Left ventricle myocardium inferior (tissue), 1 donor: Measurements from ENCODE around the gene UMODL1. TPM values are rescaled to one million over a fixed set of nuclear protein-coding genes. Genes with fewer than 3 reads are reported as not detected.

ENCODE experiments used
- DNase-seq: peaks from one replicate; pipeline ENCODE4 v3.0.0-alpha.2; 2020
- H3K27ac ChIP-seq: fragments of 200-600 bp; replicated peaks from 2 replicates; pipeline ENCODE4 v1.8.0; 2021
- H3K27me3 ChIP-seq: fragments of 200-600 bp; 2 replicates; pipeline ENCODE4 v1.8.0; 2021; ENCODE audit warnings: low read depth
- H3K36me3 ChIP-seq: fragments of 200-600 bp; 2 replicates; pipeline ENCODE4 v1.8.0; 2021
- H3K4me1 ChIP-seq: fragments of 200-600 bp; 2 replicates; pipeline ENCODE4 v1.8.0; 2021
- H3K4me3 ChIP-seq: fragments of 200-600 bp; 2 replicates; pipeline ENCODE4 v1.8.0; 2021; ENCODE audit warnings: mild to moderate bottlenecking, moderate library complexity
- H3K9me3 ChIP-seq: fragments of 200-600 bp; replicated peaks from 2 replicates; pipeline ENCODE4 v1.8.0; 2021
- intact Hi-C: fragments of 100-400 bp; cut with micrococcal nuclease; formaldehyde crosslinking; loops from one replicate; pipeline ENCODE4 v1.11.0; 2022
- total RNA-seq: library from RNA; stranded (reverse); fragmentation: NEBNext Ultra II Directional; extraction: Animal tissue kit (Norgen Biotek cat#: 25700); gene quantifications from one replicate; pipeline ENCODE4 v1.2.1, GENCODE V29; 2021
- TF ChIP-seq, protein P1 (sequence below): fragments of 200-600 bp; IDR thresholded peaks from 2 replicates; pipeline ENCODE4 v1.8.0; 2021; ENCODE audit warnings: antibody characterized with exemption, mild to moderate bottlenecking, borderline replicate concordance
- donor health status: DM: no; HTN: yes; CAD: no; lungs with severe emphysema.

The UMODL1 gene
- total RNA-seq, 1 donor from 2014 or later, result 0.08 TPM

DNA sequence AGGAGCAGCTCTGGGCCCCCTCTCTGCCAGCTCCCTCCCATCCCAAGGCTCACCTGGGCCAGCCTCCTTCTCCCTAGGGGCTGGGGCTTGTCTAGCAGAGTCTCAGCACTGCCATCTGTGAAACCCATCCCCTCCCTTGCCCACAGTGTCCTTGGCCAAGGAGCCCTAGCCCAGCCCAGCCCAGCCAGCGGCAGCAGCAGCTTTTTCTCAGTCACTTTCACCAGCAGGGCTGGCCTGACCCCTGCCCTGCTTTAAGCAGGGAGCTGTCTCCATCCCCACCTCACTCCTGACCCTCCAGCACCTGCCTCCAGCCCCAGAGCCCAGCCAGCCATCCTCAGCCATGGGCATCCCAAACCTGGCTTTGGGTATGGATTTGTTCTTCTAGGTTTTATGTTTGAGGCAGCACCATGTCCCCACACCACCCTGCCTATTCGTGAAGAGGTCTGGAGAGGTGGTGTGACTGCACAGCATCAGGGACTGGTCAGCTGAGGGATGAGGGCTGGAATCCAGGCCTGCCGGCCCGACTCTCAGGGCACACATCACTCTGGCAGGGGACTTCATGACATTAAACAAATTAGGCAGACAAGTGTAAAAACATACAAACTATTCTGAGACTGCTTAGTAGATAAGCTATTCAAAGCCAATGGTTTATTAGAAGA is 111.7 kb downstream of the UMODL1 start:
- H3K4me1 ChIP-seq, result peaks cover 8% of the 10 kb centered on the region
- no peaks in the 10 kb centered on the region for H3K9me3 ChIP-seq
- no peak overlapping the region for H3K4me3 ChIP-seq
- no peak overlapping the region for H3K27ac ChIP-seq
- TF ChIP-seq, protein P1, sequence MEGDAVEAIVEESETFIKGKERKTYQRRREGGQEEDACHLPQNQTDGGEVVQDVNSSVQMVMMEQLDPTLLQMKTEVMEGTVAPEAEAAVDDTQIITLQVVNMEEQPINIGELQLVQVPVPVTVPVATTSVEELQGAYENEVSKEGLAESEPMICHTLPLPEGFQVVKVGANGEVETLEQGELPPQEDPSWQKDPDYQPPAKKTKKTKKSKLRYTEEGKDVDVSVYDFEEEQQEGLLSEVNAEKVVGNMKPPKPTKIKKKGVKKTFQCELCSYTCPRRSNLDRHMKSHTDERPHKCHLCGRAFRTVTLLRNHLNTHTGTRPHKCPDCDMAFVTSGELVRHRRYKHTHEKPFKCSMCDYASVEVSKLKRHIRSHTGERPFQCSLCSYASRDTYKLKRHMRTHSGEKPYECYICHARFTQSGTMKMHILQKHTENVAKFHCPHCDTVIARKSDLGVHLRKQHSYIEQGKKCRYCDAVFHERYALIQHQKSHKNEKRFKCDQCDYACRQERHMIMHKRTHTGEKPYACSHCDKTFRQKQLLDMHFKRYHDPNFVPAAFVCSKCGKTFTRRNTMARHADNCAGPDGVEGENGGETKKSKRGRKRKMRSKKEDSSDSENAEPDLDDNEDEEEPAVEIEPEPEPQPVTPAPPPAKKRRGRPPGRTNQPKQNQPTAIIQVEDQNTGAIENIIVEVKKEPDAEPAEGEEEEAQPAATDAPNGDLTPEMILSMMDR, result no peak
- no peak for DNase-seq
- intact Hi-C loops, result loop anchor here (10.0 kb wide), 1 partner anchor 72 kb away; no protein-coding TSS in a partner anchor
- no peaks in the 10 kb centered on the region for H3K27me3 ChIP-seq
- H3K36me3 ChIP-seq, result no peaks in the 10 kb centered on the region

DNA sequence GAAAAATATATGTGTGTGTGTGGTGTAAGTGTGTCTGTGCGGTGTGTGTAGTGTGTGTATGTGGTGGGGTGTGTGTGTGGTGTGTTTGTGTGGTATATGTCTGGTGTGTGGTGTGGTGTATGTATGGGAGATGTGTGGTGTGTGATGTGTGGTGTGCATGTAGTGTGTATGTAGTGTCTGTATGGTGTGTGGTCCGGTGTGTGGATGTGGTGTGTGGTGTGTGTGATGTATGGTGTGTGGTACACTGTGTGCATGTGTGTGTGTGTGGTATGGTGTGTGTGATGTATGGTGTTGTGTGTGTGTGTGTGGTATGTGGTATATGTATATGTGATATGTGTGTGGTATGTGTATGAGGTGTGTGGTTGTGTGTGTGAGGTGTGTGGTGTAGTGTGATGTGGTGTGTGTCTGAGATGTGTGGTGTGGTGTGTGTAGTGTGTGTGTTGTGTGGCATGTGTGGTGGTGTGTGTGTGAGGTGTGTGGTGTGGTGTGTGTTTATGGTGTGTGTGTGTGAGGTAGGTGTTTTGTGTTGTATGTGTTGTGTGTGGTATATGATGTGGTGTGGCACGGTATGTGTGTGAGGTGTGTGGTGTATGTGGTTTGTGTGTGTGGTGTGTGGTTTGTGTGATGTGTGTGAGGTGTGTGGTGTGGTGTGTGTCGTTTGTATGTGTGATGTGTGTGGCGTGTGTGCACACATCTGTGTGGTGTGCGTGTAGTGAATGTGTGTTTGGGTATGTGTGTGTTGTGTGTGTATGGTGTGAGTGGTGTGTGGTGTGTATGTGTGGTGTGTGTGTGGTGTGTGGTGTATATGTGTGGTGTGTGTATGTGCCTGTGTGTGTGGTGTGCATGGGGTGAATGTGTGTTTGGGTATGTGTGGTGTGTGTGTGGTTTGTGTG is 112.5 kb downstream of the UMODL1 start:
- Histone ChIP-seq H3K36me3 (no peaks in the 10 kb centered on the region), H3K9me3 (no peaks in the 10 kb centered on the region), H3K4me3 (no peak overlapping the region), H3K27me3 (no peaks in the 10 kb centered on the region), H3K27ac (no peak overlapping the region), H3K4me1 (peaks cover 16% of the 10 kb centered on the region)
- intact Hi-C loops, result loop anchor here (10.0 kb wide), 1 partner anchor 71 kb away; no protein-coding TSS in a partner anchor
- DNase-seq, result no peak
- TF ChIP-seq, protein P1, result no peak

DNA sequence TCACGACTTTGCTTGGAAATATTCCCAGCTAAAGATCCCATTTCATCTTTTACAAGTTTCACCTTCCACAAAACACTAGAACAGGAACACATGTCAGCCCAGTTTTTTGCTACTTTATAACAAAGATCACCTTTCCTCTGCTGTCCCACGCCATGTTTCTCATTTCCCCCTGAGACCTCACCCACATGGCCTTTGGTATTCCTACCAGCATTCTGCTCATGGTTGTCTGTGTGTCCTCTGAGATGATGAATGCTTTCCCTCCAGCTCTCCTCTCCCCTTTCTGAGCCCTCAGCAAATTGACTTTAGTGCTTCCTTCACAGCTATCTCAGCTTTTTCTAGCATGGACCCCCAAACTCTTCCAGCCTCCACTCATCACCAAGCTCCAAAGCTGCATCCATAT is 115.5 kb downstream of the UMODL1 start:
- no peak for DNase-seq

DNA sequence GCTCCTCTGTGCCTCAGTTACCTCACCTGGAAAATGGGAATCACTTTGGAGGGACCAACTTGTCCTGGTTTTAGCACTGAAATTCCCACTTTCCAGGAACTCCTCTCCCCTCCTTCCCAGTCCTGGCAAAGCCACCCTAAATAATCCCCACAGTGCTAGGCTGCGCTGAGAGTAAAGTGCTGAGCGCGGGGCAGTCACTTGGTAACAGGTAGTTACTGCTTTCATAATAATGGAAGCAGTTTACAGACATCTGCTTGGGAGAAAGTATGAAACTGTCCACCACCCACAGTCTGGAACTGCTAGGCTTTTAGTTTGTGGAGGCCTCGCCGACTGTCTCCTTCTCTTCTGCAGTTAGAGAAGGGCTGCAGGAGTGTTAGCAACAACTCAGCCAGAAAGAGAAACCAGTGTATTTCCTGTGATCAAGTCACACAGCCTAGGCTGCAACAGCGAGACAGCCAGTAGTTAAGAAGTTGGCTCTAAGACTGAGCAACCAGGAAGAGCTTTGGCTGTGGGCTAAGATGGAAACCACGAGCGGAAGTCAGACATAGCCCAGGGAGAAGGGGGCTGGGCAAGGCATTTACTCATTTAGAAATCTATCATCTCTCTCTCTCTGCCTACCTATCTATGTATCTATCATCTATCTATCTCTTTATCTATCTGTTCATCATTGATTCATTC is 117.0 kb downstream of the UMODL1 start:
- H3K4me1 ChIP-seq, result peaks cover 12% of the 10 kb centered on the region
- no peaks in the 10 kb centered on the region for H3K9me3 ChIP-seq
- H3K27me3 ChIP-seq, result no peaks in the 10 kb centered on the region
- intact Hi-C loops, result loop anchor here (10.0 kb wide), 1 partner anchor 67 kb away; no protein-coding TSS in a partner anchor
- DNase-seq, result no peak
- TF ChIP-seq, protein P1, result no peak
- peak overlapping the region; percentile 63 for H3K27ac ChIP-seq
- H3K4me3 ChIP-seq, result no peak overlapping the region
- no peaks in the 10 kb centered on the region for H3K36me3 ChIP-seq

More for the DNA sequence above, 115.5 kb downstream of the UMODL1 start:
- Histone ChIP-seq H3K27ac (no peak overlapping the region), H3K27me3 (no peaks in the 10 kb centered on the region), H3K4me1 (peaks cover 18% of the 10 kb centered on the region), H3K4me3 (no peak overlapping the region), H3K9me3 (no peaks in the 10 kb centered on the region), H3K36me3 (no peaks in the 10 kb centered on the region)
- intact Hi-C loops, result loop anchor here (10.0 kb wide), 1 partner anchor 68 kb away; no protein-coding TSS in a partner anchor
- TF ChIP-seq, protein P1, result no peak

DNA sequence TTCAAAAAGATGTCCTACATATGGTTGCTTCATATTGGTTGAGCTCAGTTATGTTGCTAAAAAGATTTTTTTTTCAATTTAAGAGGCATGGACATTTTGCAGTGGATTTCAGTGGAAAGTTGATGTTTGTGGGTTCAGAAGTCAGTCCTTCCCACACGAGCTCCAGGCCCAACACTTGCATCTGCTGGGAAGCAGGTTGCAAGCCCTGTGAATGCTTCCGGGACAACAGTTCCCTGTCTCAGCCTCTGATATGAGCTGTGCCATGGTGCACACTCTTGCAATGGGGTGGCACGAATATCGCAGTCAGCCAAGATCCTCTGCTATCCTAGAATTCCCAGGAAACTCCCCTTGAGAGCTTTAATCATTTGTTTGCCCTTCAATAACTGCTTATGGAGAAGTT is 117.5 kb downstream of the UMODL1 start:
- intact Hi-C loops, result loop anchor here (10.0 kb wide), 1 partner anchor 66 kb away; no protein-coding TSS in a partner anchor
- TF ChIP-seq, protein P1, result no peak
- H3K9me3 ChIP-seq, result no peaks in the 10 kb centered on the region

More for the DNA sequence above, 117.5 kb downstream of the UMODL1 start:
- Histone ChIP-seq H3K4me3 (no peak overlapping the region), H3K27ac (peak overlapping the region; percentile 63), H3K27me3 (no peaks in the 10 kb centered on the region), H3K4me1 (peaks cover 12% of the 10 kb centered on the region), H3K36me3 (no peaks in the 10 kb centered on the region)
- DNase-seq, result no peak
